Right lobe of liver (tissue), 4 donors: ENCODE results near the gene HTRA3.

Experiments used
- POLR2A ChIP-seq: fragments of 450-650 bp; IDR thresholded peaks from one replicate; pipeline ENCODE4 v1.6.1; 2017; ENCODE audit warnings: antibody characterized with exemption, mild to moderate bottlenecking
- TF ChIP-seq, protein P1 (sequence below), 4 donors: fragments of 200-600 bp in 3 of 4; fragments of 450-650 bp in 1 of 4; IDR thresholded peaks; one replicate each; pipeline versions ENCODE4 v1.5.1 to v1.8.0; 2016 to 2022; ENCODE audit warnings: antibody characterized with exemption in 4 of 4, mild to moderate bottlenecking in 2 of 4
- donor health status: DM: no; HTN: no; CAD: no.
- donor health status: DM: no; HTN: no; CAD: no.
- donor health status: DM: no; HTN: yes; CAD: no.

DNA sequence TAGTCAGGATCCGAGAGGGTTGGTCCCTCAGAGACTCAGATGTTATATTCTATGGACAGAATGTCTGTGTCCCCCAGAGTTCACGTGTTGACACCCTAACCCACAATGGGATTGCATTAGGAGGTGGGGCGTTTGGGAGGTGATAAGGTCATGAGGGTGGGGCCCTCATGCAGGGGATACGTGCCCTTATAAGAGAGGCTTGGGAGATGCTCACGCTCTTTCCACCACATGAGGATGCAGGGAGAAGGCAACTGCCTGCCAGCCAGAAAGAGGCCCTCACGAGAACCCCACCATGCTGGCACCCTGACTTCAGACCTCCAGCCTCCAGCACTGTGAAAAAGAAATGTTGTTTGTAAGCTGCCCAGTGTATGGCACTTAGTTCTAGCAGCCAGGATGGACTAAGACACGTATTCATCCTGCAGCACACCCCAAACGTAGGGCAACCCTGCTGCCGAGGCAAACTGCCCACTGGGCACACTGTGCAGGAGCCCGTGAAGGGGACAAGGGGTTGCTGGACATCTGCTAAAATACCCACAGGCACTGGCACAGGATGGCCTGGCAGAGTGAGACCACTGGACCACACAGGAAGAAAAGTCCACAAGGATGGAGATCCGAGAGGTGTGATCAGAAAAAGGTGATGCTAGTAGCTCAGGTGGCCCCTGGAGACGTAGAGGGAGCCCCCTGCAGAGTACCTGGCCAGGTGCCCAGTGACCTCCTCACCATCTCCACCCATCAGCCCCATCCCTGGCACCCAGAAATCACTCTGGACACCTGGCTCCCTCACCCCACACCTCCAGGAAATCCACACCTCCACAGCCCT lies 62.7 kb downstream of the HTRA3 start:
- TF ChIP-seq POLR2A: no peak
- TF ChIP-seq, protein P1, sequence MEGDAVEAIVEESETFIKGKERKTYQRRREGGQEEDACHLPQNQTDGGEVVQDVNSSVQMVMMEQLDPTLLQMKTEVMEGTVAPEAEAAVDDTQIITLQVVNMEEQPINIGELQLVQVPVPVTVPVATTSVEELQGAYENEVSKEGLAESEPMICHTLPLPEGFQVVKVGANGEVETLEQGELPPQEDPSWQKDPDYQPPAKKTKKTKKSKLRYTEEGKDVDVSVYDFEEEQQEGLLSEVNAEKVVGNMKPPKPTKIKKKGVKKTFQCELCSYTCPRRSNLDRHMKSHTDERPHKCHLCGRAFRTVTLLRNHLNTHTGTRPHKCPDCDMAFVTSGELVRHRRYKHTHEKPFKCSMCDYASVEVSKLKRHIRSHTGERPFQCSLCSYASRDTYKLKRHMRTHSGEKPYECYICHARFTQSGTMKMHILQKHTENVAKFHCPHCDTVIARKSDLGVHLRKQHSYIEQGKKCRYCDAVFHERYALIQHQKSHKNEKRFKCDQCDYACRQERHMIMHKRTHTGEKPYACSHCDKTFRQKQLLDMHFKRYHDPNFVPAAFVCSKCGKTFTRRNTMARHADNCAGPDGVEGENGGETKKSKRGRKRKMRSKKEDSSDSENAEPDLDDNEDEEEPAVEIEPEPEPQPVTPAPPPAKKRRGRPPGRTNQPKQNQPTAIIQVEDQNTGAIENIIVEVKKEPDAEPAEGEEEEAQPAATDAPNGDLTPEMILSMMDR (IDR thresholded peaks at IDR 0.05): no peak
